Hepatocyte (in vitro differentiated cells): ENCODE data around the gene CKLF. TPM values are rescaled to one million over a fixed set of nuclear protein-coding genes. Genes with fewer than 3 reads are reported as not detected.

Source experiments
- DNase-seq: peaks from one replicate; pipeline ENCODE4 v3.0.0-alpha.2; 2016; ENCODE audit warnings: low spot score
- H2AFZ ChIP-seq: fragments of 200-600 bp; sonication (generic); 2 replicates; pipeline ENCODE4 v1.6.0; 2016; ENCODE audit warnings: antibody characterized with exemption, mild to moderate bottlenecking
- H3K27ac ChIP-seq: fragments of 200-600 bp; sonication (generic); 2 replicates; pipeline ENCODE4 v1.5.1; 2016; ENCODE audit warnings: mild to moderate bottlenecking
- H3K27me3 ChIP-seq: fragments of 200-600 bp; sonication (generic); 2 replicates; pipeline ENCODE4 v1.6.1; 2016
- H3K36me3 ChIP-seq: fragments of 200-600 bp; sonication (generic); replicated peaks from 2 replicates; pipeline ENCODE4 v1.5.1; 2016; ENCODE audit warnings: low read depth; ENCODE audit not compliant: insufficient read depth
- H3K4me1 ChIP-seq: fragments of 200-600 bp; sonication (generic); 2 replicates; pipeline ENCODE4 v1.5.1; 2016; ENCODE audit warnings: mild to moderate bottlenecking, moderate library complexity; ENCODE audit not compliant: insufficient read depth
- H3K4me2 ChIP-seq: fragments of 200-600 bp; sonication (generic); 2 replicates; pipeline ENCODE4 v1.6.0; 2016
- H3K4me3 ChIP-seq: fragments of 200-600 bp; sonication (generic); 2 replicates; pipeline ENCODE4 v1.5.1; 2016; ENCODE audit warnings: mild to moderate bottlenecking
- H3K79me2 ChIP-seq: fragments of 200-600 bp; sonication (generic); 2 replicates; pipeline ENCODE4 v1.6.0; 2017; ENCODE audit warnings: mild to moderate bottlenecking
- H3K9me2 ChIP-seq: fragments of 200-600 bp; sonication (generic); replicated peaks from 2 replicates; pipeline ENCODE4 v1.6.0; 2017; ENCODE audit warnings: mild to moderate bottlenecking; ENCODE audit not compliant: insufficient read depth
- H3K9me3 ChIP-seq: fragments of 200-600 bp; sonication (generic); 2 replicates; pipeline ENCODE4 v1.5.1; 2016; ENCODE audit warnings: low read depth, mild to moderate bottlenecking
- H4K20me1 ChIP-seq: fragments of 200-600 bp; sonication (generic); 2 replicates; pipeline ENCODE4 v1.6.0; 2016; ENCODE audit warnings: mild to moderate bottlenecking; ENCODE audit not compliant: insufficient read depth, poor library complexity, severe bottlenecking
- EZH2 ChIP-seq: fragments of 200-600 bp; sonication (generic); IDR thresholded peaks from 2 replicates; pipeline ENCODE4 v1.6.1; 2016; ENCODE audit warnings: antibody characterized with exemption, mild to moderate bottlenecking, borderline replicate concordance
- EZH2phosphoT487 ChIP-seq: fragments of 200-600 bp; sonication (generic); IDR thresholded peaks from one replicate; pipeline ENCODE4 v1.6.1; 2018; ENCODE audit warnings: antibody characterized with exemption, mild to moderate bottlenecking, low read depth, moderate library complexity; ENCODE audit not compliant: unreplicated experiment, severe bottlenecking
- WGBS: methylation state at CpG from one replicate; pipeline ENCODE4 v1.1.6; 2016; ENCODE audit warnings: low lambda C conversion rate; ENCODE audit errors: missing lambda C conversion rate; 5-methylcytosine and 5-hydroxymethylcytosine counted together
- polyA plus RNA-seq: library from polyadenylated mRNA; unstranded; fragments of >200 nt; fragmentation: Nextera tagmentation; extraction: Ambion mirVana; gene quantifications from 2 replicates; pipeline ENCODE4 v1.2.1, GENCODE V29; 2016
- total RNA-seq: library from RNA; depleted of rRNA; stranded (reverse); fragments of >200 nt; gene quantifications from 2 replicates; pipeline ENCODE4 v1.2.3, GENCODE V29; 2014
- TF ChIP-seq, protein P1 (sequence below): fragments of 200-600 bp; sonication (generic); IDR thresholded peaks from 2 replicates; pipeline ENCODE4 v1.5.1; 2016; ENCODE audit warnings: antibody characterized with exemption, mild to moderate bottlenecking; ENCODE audit not compliant: poor library complexity

The CKLF gene
- total and polyA plus RNA-seq, 2 experiments from 2014 or later = 39.9 to 53.5 TPM

DNA sequence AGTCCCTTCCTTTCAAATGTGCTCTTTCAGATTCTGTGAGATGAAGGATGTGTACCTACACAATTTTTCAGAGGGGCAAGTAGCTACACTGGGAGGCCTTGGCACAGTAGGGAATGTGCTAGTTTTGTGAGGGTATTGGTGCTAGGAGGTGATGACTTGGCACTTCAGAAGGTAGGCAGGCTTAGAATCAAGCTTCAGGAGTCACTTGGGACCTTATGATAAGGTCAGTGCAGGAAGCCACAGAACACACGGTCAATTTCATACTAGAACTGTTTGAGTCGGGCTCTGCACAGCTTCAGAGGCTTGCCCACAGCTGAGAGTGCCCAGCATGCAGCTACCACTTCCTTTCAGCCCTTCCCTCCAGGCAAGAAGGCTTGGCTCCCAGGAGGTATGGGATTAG, 20.0 kb downstream of the CKLF start:
- H3K9me3 ChIP-seq = no peaks in the 10 kb centered on the region
- no peak overlapping the region for H3K27ac ChIP-seq
- TF ChIP-seq EZH2 (no peak), EZH2phosphoT487 (no peak)
- TF ChIP-seq, protein P1, sequence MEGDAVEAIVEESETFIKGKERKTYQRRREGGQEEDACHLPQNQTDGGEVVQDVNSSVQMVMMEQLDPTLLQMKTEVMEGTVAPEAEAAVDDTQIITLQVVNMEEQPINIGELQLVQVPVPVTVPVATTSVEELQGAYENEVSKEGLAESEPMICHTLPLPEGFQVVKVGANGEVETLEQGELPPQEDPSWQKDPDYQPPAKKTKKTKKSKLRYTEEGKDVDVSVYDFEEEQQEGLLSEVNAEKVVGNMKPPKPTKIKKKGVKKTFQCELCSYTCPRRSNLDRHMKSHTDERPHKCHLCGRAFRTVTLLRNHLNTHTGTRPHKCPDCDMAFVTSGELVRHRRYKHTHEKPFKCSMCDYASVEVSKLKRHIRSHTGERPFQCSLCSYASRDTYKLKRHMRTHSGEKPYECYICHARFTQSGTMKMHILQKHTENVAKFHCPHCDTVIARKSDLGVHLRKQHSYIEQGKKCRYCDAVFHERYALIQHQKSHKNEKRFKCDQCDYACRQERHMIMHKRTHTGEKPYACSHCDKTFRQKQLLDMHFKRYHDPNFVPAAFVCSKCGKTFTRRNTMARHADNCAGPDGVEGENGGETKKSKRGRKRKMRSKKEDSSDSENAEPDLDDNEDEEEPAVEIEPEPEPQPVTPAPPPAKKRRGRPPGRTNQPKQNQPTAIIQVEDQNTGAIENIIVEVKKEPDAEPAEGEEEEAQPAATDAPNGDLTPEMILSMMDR = no peak
- WGBS = 88% methylated on average over 2 of the region's 2 CpGs
- no peak for DNase-seq
- no peaks in the 10 kb centered on the region for H3K9me2 ChIP-seq
- H3K4me3 ChIP-seq = no peak overlapping the region
- no peaks in the 10 kb centered on the region for H4K20me1 ChIP-seq
- H3K36me3 ChIP-seq = no peaks in the 10 kb centered on the region
- H3K79me2 ChIP-seq = no peaks in the 10 kb centered on the region
- no peak overlapping the region for H2AFZ ChIP-seq
- H3K4me1 ChIP-seq = peaks cover 7% of the 10 kb centered on the region
- no peak overlapping the region for H3K4me2 ChIP-seq
- no peaks in the 10 kb centered on the region for H3K27me3 ChIP-seq

- Histone ChIP-seq H4K20me1 (no peaks in the 10 kb centered on the region), H3K9me3 (no peaks in the 10 kb centered on the region), H3K4me1 (peaks cover 7% of the 10 kb centered on the region), H3K79me2 (no peaks in the 10 kb centered on the region), H3K9me2 (no peaks in the 10 kb centered on the region), H3K4me2 (no peak overlapping the region), H2AFZ (no peak overlapping the region), H3K27me3 (peaks cover 17% of the 10 kb centered on the region), H3K27ac (no peak overlapping the region), H3K4me3 (no peak overlapping the region), H3K36me3 (no peaks in the 10 kb centered on the region)
- DNase-seq = no peak
- WGBS = 100% methylated on average over 1 of the region's 1 CpG
- TF ChIP-seq EZH2 (no peak), EZH2phosphoT487 (no peak)
- TF ChIP-seq, protein P1 = no peak
These were observed 21.7 kb downstream of the CKLF start for GRCh38 chr16:66574081-66574480.

- TF ChIP-seq EZH2 (no peak), EZH2phosphoT487 (no peak)
- TF ChIP-seq, protein P1 = no peak
- no peak for DNase-seq
- H2AFZ ChIP-seq = no peak overlapping the region
- no peaks in the 10 kb centered on the region for H3K9me3 ChIP-seq
- 87% methylated on average over 3 of the region's 3 CpGs for WGBS
- H3K27ac ChIP-seq = no peak overlapping the region
- no peaks in the 10 kb centered on the region for H3K9me2 ChIP-seq
- no peaks in the 10 kb centered on the region for H3K79me2 ChIP-seq
- H4K20me1 ChIP-seq = no peaks in the 10 kb centered on the region
- no peak overlapping the region for H3K4me2 ChIP-seq
- no peaks in the 10 kb centered on the region for H3K36me3 ChIP-seq
- peaks cover 5% of the 10 kb centered on the region for H3K4me1 ChIP-seq
- H3K27me3 ChIP-seq = peaks cover 22% of the 10 kb centered on the region
- H3K4me3 ChIP-seq = no peak overlapping the region
These were observed 22.2 kb downstream of the CKLF start for GRCh38 chr16:66574531-66574930.

GRCh38 chr16:66575060-66575459, 22.7 kb downstream of the CKLF start:
- H3K4me2 ChIP-seq = no peak overlapping the region
- no peaks in the 10 kb centered on the region for H3K36me3 ChIP-seq
- no peaks in the 10 kb centered on the region for H3K9me3 ChIP-seq
- no peak overlapping the region for H3K4me3 ChIP-seq
- no peaks in the 10 kb centered on the region for H3K79me2 ChIP-seq
- H2AFZ ChIP-seq = no peak overlapping the region
- 88% methylated on average over 3 of the region's 3 CpGs for WGBS
- no peak overlapping the region for H3K27ac ChIP-seq
- H3K4me1 ChIP-seq = peaks cover 1% of the 10 kb centered on the region
- peaks cover 23% of the 10 kb centered on the region for H3K27me3 ChIP-seq
- H4K20me1 ChIP-seq = no peaks in the 10 kb centered on the region
- TF ChIP-seq, protein P1 = no peak
- TF ChIP-seq EZH2 (no peak), EZH2phosphoT487 (no peak)
- H3K9me2 ChIP-seq = no peaks in the 10 kb centered on the region
- DNase-seq = no peak
